Type B pancreatic cell (in vitro differentiated cells): Measurements from ENCODE around the gene SOCS7. TPM values are rescaled to one million over a fixed set of nuclear protein-coding genes. Genes with fewer than 3 reads are reported as not detected.

Source experiments
- DNase-seq: peaks from one replicate; pipeline ENCODE4 v3.0.0; 2021; ENCODE audit warnings: mixed read lengths; ENCODE audit not compliant: unreplicated experiment; ENCODE audit errors: extremely low spot score
- H3K27ac Mint-ChIP-seq: 2 replicates; pipeline ENCODE4 v1.8.0; 2021; ENCODE audit warnings: mild to moderate bottlenecking, mixed read lengths
- H3K27me3 Mint-ChIP-seq: 2 replicates; pipeline ENCODE4 v1.8.0; 2021; ENCODE audit warnings: mixed read lengths
- H3K36me3 Mint-ChIP-seq: 2 replicates; pipeline ENCODE4 v1.8.0; 2021; ENCODE audit warnings: mixed read lengths
- H3K4me1 Mint-ChIP-seq: one replicate; pipeline ENCODE4 v1.8.0; 2021; ENCODE audit warnings: mixed read lengths; ENCODE audit not compliant: unreplicated experiment
- H3K4me3 Mint-ChIP-seq: 2 replicates; pipeline ENCODE4 v1.8.0; 2021; ENCODE audit warnings: mild to moderate bottlenecking, mixed read lengths
- H3K9me3 Mint-ChIP-seq: 2 replicates; pipeline ENCODE4 v1.8.0; 2021; ENCODE audit warnings: mixed read lengths
- CTCF ChIP-seq: fragments of 200-600 bp; sonication (generic); conservative IDR thresholded peaks from 2 replicates; pipeline ENCODE4 v1.5.0; 2021; ENCODE audit warnings: antibody characterized with exemption, mild to moderate bottlenecking
- total RNA-seq: library from RNA; stranded (reverse); gene quantifications from 2 replicates; pipeline ENCODE4 v1.2.1, GENCODE V29; 2021; ENCODE audit warnings: low replicate concordance

SOCS7 gene
- total RNA-seq, 1 donor from 2014 or later: 25.8 TPM

- H3K4me3 Mint-ChIP-seq: no peak overlapping the region
- peaks cover 6% of the 10 kb centered on the region for H3K4me1 Mint-ChIP-seq
- no peaks in the 10 kb centered on the region for H3K36me3 Mint-ChIP-seq
- peaks cover 21% of the 10 kb centered on the region for H3K27me3 Mint-ChIP-seq
- no peak overlapping the region for H3K27ac Mint-ChIP-seq
- no peak for DNase-seq
- no peaks in the 10 kb centered on the region for H3K9me3 Mint-ChIP-seq
- no peak for TF ChIP-seq CTCF
Observed at GRCh38 chr17:38338535-38338934, 13.1 kb upstream of the SOCS7 start.

DNA sequence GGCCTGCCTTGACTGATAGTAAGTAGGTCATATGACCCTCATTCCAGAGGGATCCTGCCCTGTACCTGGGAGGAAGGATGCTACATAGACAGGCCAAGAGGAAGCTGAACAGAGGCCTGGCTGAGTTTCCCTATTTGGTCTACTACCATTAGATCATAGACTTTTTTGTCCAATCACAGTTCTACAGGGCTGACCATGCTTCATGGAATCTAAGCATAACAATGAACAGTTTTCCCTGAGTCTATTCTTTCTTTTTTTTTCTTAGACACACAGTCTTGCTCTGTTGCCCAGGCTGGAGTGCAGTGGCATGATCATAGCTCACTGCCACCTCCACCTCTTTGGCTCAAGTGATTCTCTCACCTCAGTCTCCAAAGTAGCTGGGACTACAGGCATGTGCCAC is 11.8 kb upstream of the SOCS7 start:
- peaks cover 6% of the 10 kb centered on the region for H3K4me1 Mint-ChIP-seq
- TF ChIP-seq CTCF: no peak
- no peak overlapping the region for H3K4me3 Mint-ChIP-seq
- peaks cover 16% of the 10 kb centered on the region for H3K27me3 Mint-ChIP-seq
- H3K36me3 Mint-ChIP-seq: no peaks in the 10 kb centered on the region
- no peaks in the 10 kb centered on the region for H3K9me3 Mint-ChIP-seq
- H3K27ac Mint-ChIP-seq: no peak overlapping the region
- DNase-seq: no peak

DNA sequence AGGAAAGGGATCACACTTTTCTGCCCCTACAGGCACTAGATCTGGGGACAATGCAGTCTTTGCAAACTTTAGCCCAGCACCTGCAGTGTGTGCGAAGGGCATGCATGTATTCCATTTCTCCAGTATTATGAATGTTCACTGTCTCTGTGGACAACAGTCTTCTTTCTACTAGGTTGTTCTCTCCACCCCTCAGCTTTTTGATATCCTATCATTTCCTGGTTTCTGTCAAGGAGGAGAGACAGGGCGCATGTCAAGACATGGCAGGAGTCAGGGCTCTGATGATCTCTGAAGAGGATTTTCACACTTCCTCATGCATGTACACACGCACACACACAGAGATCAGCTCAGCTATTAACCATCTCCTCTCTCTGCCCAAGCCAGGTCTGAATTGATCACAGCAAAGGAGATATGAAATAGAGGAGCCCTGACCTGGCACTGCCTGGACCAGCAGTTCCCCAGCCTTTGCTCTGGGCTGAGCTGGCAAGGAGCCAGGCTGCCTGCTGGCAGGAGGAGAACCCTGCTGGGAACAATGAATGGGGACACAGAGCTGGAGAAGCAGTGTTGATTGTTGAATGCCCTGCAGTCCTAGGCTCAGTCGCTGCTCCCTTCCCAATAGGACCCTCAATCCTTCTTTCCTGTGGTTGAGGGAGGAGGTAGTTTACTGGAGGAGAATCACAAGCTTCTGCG is 10.5 kb upstream of the SOCS7 start:
- no peak for TF ChIP-seq CTCF
- Mint-ChIP-seq H3K36me3 (no peaks in the 10 kb centered on the region), H3K4me3 (no peak overlapping the region), H3K27me3 (peaks cover 12% of the 10 kb centered on the region), H3K27ac (no peak overlapping the region), H3K9me3 (no peaks in the 10 kb centered on the region), H3K4me1 (peaks cover 6% of the 10 kb centered on the region)
- no peak for DNase-seq

DNA sequence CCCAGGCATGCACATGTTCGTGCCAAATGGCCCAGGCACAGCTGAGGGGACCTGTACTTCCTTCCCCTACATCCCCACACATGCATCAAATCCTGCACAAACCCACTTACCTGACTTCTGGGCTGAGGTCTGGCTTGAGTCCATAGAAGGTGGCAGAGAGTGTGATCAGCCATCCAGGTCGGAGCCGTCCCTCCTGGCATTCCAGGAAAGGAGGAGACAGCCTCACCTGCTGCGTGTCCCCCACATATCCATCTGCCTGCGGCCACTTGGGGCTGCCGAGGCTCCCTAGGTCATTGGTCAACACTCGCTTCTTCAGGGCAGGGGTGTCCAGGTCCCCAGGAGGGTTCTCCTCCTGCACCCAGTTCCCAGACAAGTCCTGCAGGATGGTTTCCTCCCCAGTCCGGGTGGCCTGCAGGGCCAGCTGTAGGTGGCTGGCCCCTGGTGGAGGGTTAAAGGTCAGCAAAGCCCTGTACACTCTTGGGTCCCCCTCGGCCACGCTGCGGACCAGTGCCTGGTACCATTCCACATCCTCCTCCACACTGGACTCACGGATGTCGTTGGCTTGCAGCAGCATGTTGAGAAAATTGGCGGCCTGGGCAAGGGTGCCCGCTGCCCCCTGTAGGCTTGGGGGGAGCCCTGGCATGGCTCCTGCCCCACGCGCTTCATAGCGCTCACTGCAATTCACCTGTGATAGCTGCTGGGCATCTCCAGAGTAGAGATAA is 8.6 kb upstream of the SOCS7 start:
- no peak for DNase-seq
- Mint-ChIP-seq H3K27ac (no peak overlapping the region), H3K27me3 (peaks cover 12% of the 10 kb centered on the region)

More for the DNA sequence above, 8.6 kb upstream of the SOCS7 start:
- no peak for TF ChIP-seq CTCF
- Mint-ChIP-seq H3K9me3 (no peaks in the 10 kb centered on the region), H3K36me3 (no peaks in the 10 kb centered on the region), H3K4me3 (no peak overlapping the region), H3K4me1 (peaks cover 6% of the 10 kb centered on the region)
